ENCODE results near the gene CALN1. TPM values are rescaled to one million over a fixed set of nuclear protein-coding genes. Genes with fewer than 3 reads are reported as not detected.

Gene CALN1
- total RNA-seq, 1 donor from 2014 or later, result not detected

DNA sequence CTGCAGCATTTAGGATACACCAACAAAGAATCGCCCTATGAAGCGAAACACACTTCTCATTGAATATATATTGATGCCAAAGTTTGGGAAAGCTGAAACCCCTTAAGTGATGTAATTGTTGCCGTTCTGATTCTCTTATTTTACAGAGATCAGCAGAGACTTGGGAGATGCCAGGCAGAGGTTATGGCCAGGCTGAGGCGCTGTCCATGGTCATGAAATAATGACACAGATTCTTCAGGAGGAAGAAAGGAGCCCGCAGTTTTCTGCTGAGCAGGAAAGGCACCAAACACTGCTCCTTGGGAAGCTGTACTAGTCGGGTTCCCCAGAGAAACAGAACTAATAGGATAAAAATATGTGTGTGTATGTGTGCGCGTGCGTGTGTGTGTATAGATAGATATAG lies 566.0 kb downstream of the CALN1 start:
- no peak for FAIRE-seq
- DNase-seq (ENCODE audit: low read depth), result no peak
- TF ChIP-seq, protein P1, sequence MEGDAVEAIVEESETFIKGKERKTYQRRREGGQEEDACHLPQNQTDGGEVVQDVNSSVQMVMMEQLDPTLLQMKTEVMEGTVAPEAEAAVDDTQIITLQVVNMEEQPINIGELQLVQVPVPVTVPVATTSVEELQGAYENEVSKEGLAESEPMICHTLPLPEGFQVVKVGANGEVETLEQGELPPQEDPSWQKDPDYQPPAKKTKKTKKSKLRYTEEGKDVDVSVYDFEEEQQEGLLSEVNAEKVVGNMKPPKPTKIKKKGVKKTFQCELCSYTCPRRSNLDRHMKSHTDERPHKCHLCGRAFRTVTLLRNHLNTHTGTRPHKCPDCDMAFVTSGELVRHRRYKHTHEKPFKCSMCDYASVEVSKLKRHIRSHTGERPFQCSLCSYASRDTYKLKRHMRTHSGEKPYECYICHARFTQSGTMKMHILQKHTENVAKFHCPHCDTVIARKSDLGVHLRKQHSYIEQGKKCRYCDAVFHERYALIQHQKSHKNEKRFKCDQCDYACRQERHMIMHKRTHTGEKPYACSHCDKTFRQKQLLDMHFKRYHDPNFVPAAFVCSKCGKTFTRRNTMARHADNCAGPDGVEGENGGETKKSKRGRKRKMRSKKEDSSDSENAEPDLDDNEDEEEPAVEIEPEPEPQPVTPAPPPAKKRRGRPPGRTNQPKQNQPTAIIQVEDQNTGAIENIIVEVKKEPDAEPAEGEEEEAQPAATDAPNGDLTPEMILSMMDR (IDR thresholded peaks at IDR 0.05; ENCODE audit: insufficient read depth, low read length, severe bottlenecking), result no peak
- Histone ChIP-seq H3K36me3 (ENCODE audit: control insufficient read depth, insufficient read depth, low read length) (no peaks in the 10 kb centered on the region), H3K4me3 (ENCODE audit: low read depth, low read length) (no peak overlapping the region), H3K27me3 (ENCODE audit: control insufficient read depth, insufficient read depth, low read length) (no peaks in the 10 kb centered on the region)

DNA sequence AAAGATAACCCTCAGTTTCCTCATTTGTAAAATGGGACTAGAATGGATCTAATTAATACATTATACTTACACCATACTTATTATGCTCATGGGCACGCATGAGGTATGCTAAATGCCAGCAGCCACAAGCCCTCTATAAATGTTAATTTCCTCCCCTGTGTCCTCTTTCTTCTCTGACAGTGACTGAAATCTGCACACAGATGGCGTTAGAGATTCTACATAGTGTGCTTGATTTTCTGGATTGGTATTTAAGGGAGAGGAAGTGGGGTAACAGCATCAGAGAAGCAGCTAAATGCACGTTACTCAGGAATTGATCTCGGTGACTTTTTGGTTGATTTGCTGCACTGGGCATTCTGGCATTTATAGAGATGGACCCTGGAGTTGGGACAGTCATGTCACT lies 568.5 kb downstream of the CALN1 start:
- no peak for DNase-seq (ENCODE audit: low read depth)
- TF ChIP-seq, protein P1 (IDR thresholded peaks at IDR 0.05; ENCODE audit: insufficient read depth, low read length, severe bottlenecking), result no peak
- Histone ChIP-seq H3K4me3 (ENCODE audit: low read depth, low read length) (no peak overlapping the region), H3K36me3 (ENCODE audit: control insufficient read depth, insufficient read depth, low read length) (no peaks in the 10 kb centered on the region), H3K27me3 (ENCODE audit: control insufficient read depth, insufficient read depth, low read length) (no peaks in the 10 kb centered on the region)
- FAIRE-seq, result no peak

DNA sequence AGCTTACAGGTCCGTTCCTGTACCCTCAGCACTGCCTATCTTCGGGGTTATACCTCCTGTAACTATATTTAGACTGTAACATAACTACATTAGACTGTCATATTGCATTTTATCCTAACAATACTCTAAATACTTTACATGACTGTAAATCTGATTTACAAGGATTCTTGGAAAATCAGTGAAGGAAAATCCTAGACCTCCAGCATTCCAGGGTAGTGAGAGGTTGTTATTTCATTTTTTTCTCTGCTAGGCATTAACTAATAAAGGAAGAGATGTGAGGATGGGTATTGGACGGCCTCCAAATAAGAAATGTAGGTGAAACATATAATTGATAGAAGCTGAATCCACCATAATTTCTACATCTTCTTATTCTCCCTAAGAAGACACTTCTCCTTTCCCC lies 569.4 kb downstream of the CALN1 start:
- FAIRE-seq, result no peak
- Histone ChIP-seq H3K36me3 (ENCODE audit: control insufficient read depth, insufficient read depth, low read length) (no peaks in the 10 kb centered on the region), H3K4me3 (ENCODE audit: low read depth, low read length) (no peak overlapping the region), H3K27me3 (ENCODE audit: control insufficient read depth, insufficient read depth, low read length) (no peaks in the 10 kb centered on the region)
- TF ChIP-seq, protein P1 (IDR thresholded peaks at IDR 0.05; ENCODE audit: insufficient read depth, low read length, severe bottlenecking), result no peak
- DNase-seq (ENCODE audit: low read depth), result no peak

DNA sequence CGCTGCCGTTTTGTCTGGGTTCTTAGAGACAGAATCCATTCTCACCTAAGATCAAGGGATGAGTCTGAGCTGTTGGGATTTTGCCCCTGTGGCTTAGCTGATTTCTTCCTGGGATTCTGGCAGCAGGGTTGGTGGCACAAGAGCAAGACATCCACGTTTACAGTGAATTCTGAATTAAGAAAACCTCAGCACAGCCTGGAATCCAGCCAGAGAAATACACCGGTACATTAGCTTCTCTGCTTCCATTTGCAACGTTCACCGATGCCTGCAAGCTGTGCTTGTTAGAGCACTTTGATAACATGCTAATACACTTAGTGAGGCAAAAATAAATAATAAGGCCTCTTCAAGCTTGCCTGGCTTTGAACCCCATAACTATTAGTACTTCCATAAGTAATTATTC lies 569.8 kb downstream of the CALN1 start:
- DNase-seq (ENCODE audit: low read depth) (no peak), FAIRE-seq (no peak)
- Histone ChIP-seq H3K36me3 (ENCODE audit: control insufficient read depth, insufficient read depth, low read length) (no peaks in the 10 kb centered on the region), H3K27me3 (ENCODE audit: control insufficient read depth, insufficient read depth, low read length) (no peaks in the 10 kb centered on the region), H3K4me3 (ENCODE audit: low read depth, low read length) (no peak overlapping the region)
- TF ChIP-seq, protein P1 (IDR thresholded peaks at IDR 0.05; ENCODE audit: insufficient read depth, low read length, severe bottlenecking), result no peak

DNA sequence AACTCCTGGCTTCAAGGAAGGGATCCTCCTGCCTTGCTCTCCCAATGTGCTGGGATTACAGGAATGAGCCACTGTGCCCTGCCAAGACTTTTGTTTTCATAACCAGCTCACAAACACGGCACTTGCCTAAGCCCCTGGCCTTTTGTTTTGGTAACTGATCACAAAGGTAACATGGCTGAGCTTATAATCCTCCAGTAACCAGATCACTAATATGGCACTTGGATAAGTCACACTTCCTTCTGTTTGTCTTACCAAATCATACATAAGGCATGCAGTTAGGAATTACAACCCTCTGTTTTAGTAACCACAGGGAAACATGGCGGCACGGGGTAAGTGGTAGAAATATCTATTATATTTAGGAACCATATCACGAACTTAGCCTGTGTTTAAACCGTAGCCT lies 577.1 kb downstream of the CALN1 start:
- FAIRE-seq, result no peak

DNA sequence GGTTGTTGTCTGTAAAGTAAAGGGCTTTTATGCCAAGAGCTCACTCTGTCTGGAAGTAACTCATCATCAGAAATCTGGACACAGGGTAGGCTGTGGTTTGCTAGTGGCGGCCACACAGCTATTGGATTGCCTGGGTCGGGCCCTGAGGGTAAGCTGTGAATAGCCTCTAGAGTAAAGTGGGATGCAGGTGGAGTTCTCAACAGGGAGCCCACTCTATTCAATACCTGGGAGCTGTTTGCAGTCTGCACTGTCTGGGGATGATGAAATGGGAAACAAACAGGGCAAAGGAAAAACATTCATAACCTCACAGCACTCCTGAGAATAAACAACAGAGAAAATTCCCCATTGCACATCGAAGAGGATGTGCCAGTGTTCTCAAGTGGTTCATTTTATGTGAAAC lies 582.6 kb downstream of the CALN1 start:
- Histone ChIP-seq H3K4me3 (ENCODE audit: low read depth, low read length) (no peak overlapping the region), H3K36me3 (ENCODE audit: control insufficient read depth, insufficient read depth, low read length) (no peaks in the 10 kb centered on the region), H3K27me3 (ENCODE audit: control insufficient read depth, insufficient read depth, low read length) (no peaks in the 10 kb centered on the region)
- TF ChIP-seq, protein P1 (IDR thresholded peaks at IDR 0.05; ENCODE audit: insufficient read depth, low read length, severe bottlenecking), result no peak
- FAIRE-seq (no peak), DNase-seq (ENCODE audit: low read depth) (no peak)

More for the DNA sequence above, 577.1 kb downstream of the CALN1 start:
- DNase-seq (ENCODE audit: low read depth), result no peak
- Histone ChIP-seq H3K36me3 (ENCODE audit: control insufficient read depth, insufficient read depth, low read length) (no peaks in the 10 kb centered on the region), H3K4me3 (ENCODE audit: low read depth, low read length) (no peak overlapping the region), H3K27me3 (ENCODE audit: control insufficient read depth, insufficient read depth, low read length) (no peaks in the 10 kb centered on the region)
- TF ChIP-seq, protein P1 (IDR thresholded peaks at IDR 0.05; ENCODE audit: insufficient read depth, low read length, severe bottlenecking), result no peak
